Colonic mucosa (tissue), 4 donors: ENCODE measurements around the gene PADI3. TPM values are rescaled to one million over a fixed set of nuclear protein-coding genes. Genes with fewer than 3 reads are reported as not detected.

ENCODE experiments used
- DNase-seq: peaks from one replicate; pipeline ENCODE4 v3.0.0-alpha.2; 2020
- H3K27ac ChIP-seq: fragments of 200-600 bp; one replicate; pipeline ENCODE4 v1.8.0; 2021
- H3K27me3 ChIP-seq: fragments of 200-600 bp; one replicate; pipeline ENCODE4 v1.8.0; 2021
- H3K36me3 ChIP-seq: fragments of 200-600 bp; one replicate; pipeline ENCODE4 v1.8.0; 2021
- H3K4me1 ChIP-seq: fragments of 200-600 bp; one replicate; pipeline ENCODE4 v1.8.0; 2021; ENCODE audit warnings: mild to moderate bottlenecking
- H3K4me3 ChIP-seq: fragments of 200-600 bp; one replicate; pipeline ENCODE4 v1.8.0; 2021
- H3K9ac ChIP-seq, 2 donors: one replicate each; pipeline ENCODE4 v1.7.0; 2013; ENCODE audit warnings: control low read depth in 2 of 2, low read depth in 2 of 2, low read length in 2 of 2
- H3K9me3 ChIP-seq: fragments of 200-600 bp; one replicate; pipeline ENCODE4 v1.8.0; 2021
- intact Hi-C: fragments of 100-400 bp; cut with DNase I; formaldehyde crosslinking; loops from one replicate; pipeline ENCODE4 v1.14.1; 2022
- total RNA-seq, 2 donors: library from RNA; stranded (reverse); fragmentation: NEBNext Ultra II Directional in 1 of 2; extraction: Animal tissue kit (Norgen Biotek cat#: 25700) in 1 of 2; gene quantifications; one replicate each; pipeline ENCODE4 v1.2.1, GENCODE V29; 2021
- TF ChIP-seq, protein P1 (sequence below): fragments of 200-600 bp; IDR thresholded peaks from one replicate; pipeline ENCODE4 v1.8.0; 2022; ENCODE audit warnings: antibody characterized with exemption, mild to moderate bottlenecking
- donor health status: healthy.
- donor health status: DM: no; HTN: no; CAD: no.
- donor health status: DM: no; HTN: no; CAD: no.

The PADI3 gene
- total RNA-seq, 2 donors from 2014 or later = 0.13 TPM; not detected in 1

DNA sequence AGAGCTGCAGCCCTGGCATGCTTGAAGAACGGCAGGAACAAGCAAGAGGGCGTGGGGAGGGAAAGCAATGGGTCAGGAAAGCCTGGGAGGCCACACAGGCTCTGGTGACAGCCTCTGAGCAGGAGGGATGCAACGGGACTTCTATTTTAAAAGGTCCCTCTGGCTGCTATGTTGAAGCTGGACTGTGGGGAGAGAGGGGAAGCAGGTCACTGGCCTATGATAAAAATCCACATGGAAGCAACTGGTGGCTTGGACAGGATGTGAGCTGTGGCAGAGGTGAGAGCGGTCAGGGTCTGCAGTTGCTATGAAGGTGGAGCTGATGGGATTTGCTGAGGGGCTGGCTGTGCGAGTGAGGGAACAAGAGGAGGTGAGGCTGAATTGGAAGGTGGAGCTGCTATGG lies 32.8 kb upstream of the PADI3 start:
- Histone ChIP-seq H3K9ac (no peak overlapping the region), H3K27me3 (no peaks in the 10 kb centered on the region), H3K9me3 (no peaks in the 10 kb centered on the region), H3K27ac (no peak overlapping the region), H3K4me3 (no peak overlapping the region), H3K36me3 (no peaks in the 10 kb centered on the region), H3K4me1 (no peaks in the 10 kb centered on the region)
- TF ChIP-seq, protein P1, sequence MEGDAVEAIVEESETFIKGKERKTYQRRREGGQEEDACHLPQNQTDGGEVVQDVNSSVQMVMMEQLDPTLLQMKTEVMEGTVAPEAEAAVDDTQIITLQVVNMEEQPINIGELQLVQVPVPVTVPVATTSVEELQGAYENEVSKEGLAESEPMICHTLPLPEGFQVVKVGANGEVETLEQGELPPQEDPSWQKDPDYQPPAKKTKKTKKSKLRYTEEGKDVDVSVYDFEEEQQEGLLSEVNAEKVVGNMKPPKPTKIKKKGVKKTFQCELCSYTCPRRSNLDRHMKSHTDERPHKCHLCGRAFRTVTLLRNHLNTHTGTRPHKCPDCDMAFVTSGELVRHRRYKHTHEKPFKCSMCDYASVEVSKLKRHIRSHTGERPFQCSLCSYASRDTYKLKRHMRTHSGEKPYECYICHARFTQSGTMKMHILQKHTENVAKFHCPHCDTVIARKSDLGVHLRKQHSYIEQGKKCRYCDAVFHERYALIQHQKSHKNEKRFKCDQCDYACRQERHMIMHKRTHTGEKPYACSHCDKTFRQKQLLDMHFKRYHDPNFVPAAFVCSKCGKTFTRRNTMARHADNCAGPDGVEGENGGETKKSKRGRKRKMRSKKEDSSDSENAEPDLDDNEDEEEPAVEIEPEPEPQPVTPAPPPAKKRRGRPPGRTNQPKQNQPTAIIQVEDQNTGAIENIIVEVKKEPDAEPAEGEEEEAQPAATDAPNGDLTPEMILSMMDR = no peak
- no peak for DNase-seq
- intact Hi-C loops = no loop called here

DNA sequence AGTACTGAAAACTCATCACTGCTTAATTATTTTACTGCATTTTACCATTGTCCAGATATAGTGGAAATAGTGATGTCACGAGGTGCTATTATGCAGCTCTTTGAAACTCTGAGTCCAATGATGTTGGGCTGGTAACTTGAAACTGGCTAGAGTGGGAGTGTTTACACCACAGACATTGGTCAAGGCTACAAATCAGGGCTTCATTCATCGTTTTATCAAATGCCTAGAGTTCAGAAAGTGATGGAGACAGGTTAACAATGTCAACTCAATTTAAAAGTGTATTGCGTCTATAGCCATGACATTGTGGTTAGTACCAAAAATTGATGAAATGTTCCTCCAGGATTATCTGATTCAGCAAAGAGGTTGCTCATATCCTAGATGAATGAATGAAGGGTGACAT lies 31.3 kb upstream of the PADI3 start:
- Histone ChIP-seq H3K9me3 (no peaks in the 10 kb centered on the region), H3K4me1 (no peaks in the 10 kb centered on the region), H3K4me3 (no peak overlapping the region), H3K36me3 (no peaks in the 10 kb centered on the region), H3K9ac (no peak overlapping the region), H3K27ac (no peak overlapping the region), H3K27me3 (no peaks in the 10 kb centered on the region)
- TF ChIP-seq, protein P1 = no peak
- intact Hi-C loops = no loop called here
- no peak for DNase-seq

DNA sequence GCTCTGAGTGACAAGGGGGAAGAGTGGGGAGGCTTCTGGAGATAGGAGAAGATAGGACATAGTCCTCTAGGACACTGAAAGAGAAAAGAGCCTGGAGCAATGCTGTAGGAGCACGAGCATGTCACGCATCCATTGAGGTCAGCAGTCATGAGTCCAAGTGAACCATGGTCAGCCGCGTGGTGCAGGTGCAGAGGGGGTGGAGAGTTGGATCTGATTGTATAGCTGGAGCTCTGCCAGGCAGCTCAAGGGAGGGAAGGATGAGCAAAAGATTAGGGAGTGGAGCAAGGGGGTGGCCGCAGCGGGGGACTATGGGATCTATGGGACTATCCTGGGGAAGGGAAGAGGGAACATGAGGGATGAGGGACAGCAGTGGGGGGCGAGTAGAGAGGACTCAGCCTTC lies 30.0 kb upstream of the PADI3 start:
- intact Hi-C loops = no loop called here
- H3K27me3 ChIP-seq = no peaks in the 10 kb centered on the region

DNA sequence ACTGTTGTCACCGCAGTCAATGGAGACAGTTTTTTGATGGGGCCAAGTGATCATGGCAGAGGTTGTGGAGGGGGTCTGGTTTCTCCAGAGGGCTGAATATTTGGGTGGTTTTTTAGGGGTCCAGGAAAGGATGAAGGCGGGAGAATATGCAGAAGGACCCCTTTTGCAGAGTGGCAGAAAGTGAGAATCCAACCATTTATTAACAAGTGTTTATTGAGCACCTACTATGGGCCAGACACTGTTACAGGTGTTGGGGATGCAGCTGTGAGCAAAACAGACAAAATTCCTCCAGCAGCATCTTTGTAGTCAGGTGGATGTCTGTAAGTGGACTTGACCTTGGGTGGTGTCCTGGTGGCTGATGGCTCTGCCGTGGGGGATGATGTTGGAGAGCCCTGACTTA lies 28.6 kb upstream of the PADI3 start:
- H3K27me3 ChIP-seq = no peaks in the 10 kb centered on the region
- no peaks in the 10 kb centered on the region for H3K4me1 ChIP-seq
- no peak overlapping the region for H3K9ac ChIP-seq
- H3K4me3 ChIP-seq = no peak overlapping the region
- no peaks in the 10 kb centered on the region for H3K9me3 ChIP-seq
- no peaks in the 10 kb centered on the region for H3K36me3 ChIP-seq
- TF ChIP-seq, protein P1 = no peak
- no peak for DNase-seq
- no peak overlapping the region for H3K27ac ChIP-seq
- intact Hi-C loops = loop anchor here (5.0 kb wide), 1 partner anchor 83 kb away; no protein-coding TSS in a partner anchor

More for the DNA sequence above, 30.0 kb upstream of the PADI3 start:
- H3K36me3 ChIP-seq = no peaks in the 10 kb centered on the region
- H3K9ac ChIP-seq = no peak overlapping the region
- H3K27ac ChIP-seq = no peak overlapping the region
- H3K9me3 ChIP-seq = no peaks in the 10 kb centered on the region
- TF ChIP-seq, protein P1 = no peak
- no peak for DNase-seq
- H3K4me3 ChIP-seq = no peak overlapping the region
- no peaks in the 10 kb centered on the region for H3K4me1 ChIP-seq

DNA sequence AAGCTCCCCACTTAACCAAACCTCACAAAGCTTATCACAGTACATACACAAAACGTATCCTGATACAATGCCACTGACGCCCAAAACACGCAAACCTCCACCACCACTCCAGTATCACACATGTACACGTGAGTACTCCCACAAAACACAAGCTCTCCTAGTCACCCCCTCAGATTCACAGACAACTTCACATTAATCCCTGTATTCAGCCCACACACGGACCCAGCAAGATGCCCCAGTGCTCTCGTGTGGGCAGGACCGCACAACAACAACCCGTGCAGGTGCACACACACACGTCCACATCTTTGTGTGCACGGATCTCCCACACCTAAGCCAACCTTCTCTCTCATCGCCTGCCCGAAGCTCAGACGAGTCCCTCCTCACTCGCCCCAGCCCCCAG lies 26.3 kb upstream of the PADI3 start:
- Histone ChIP-seq H3K27me3 (no peaks in the 10 kb centered on the region), H3K36me3 (no peaks in the 10 kb centered on the region), H3K27ac (no peak overlapping the region), H3K9ac (no peak overlapping the region), H3K4me3 (no peak overlapping the region), H3K9me3 (no peaks in the 10 kb centered on the region), H3K4me1 (no peaks in the 10 kb centered on the region)
- intact Hi-C loops = loop anchor here (5.0 kb wide), 1 partner anchor 85 kb away; no protein-coding TSS in a partner anchor
- DNase-seq = no peak
- TF ChIP-seq, protein P1 = no peak
